CD4-positive, alpha-beta T cell treated with Interleukin-2 at 100 ng/mL for 4 hours (primary cell): ENCODE measurements around the gene MROH2A.

Experiments
- DNase-seq: peaks from one replicate; pipeline ENCODE4 v3.0.0-alpha.2; 2020; ENCODE audit warnings: low spot score

The MROH2A gene

DNA sequence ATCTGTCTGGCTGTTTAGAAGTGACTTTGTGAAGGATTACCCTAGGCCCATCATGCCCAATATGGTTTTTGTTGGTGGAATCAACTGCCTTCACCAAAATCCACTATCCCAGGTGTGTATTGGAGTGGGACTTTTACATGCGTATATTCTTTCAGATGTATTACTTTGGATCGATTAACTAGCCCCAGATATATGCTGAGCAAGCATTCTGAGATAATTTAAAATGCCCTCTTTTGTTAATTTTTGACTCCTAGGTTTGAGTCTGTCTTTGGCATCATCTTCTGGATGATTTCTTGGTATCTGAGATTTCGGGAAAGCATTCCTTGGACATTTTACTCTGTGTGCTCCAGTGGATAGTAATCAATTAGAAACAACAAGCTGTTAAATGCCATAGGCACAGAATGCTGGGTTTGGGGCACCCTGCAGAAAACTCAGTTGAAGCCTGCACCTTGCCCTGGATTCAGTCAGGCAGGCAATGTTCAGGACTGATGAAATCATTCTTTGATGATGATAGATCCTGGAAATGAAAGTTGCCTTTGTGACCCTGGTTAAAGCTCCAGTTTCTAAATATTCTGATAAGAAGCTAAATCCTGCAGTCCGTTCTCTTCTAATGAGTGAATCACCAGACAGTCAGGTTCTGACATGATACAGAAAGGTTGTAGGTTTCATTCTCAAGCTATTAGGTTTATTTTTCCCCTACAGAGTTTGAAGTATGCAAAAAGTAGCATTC lies 16.9 kb upstream of the MROH2A start:
- no peak for DNase-seq

- DNase-seq, result no peak
Observed at GRCh38 chr2:233764264-233764663, 13.9 kb upstream of the MROH2A start.

GRCh38 chr2:233764761-233765160 lies 13.4 kb upstream of the MROH2A start:
- no peak for DNase-seq

- no peak for DNase-seq
Observed at GRCh38 chr2:233766416-233766815, 11.7 kb upstream of the MROH2A start.

DNA sequence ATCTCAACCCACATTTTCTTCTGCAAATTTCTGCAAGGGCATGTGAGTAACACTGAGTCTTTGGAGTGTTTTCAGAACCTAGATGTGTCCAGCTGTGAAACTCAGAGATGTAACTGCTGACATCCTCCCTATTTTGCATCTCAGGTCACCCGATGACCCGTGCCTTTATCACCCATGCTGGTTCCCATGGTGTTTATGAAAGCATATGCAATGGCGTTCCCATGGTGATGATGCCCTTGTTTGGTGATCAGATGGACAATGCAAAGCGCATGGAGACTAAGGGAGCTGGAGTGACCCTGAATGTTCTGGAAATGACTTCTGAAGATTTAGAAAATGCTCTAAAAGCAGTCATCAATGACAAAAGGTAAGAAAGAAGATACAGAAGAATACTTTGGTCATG lies 10.1 kb upstream of the MROH2A start:
- DNase-seq, result no peak

- no peak for DNase-seq
Observed at GRCh38 chr2:233769260-233769659, 8.9 kb upstream of the MROH2A start.

DNA sequence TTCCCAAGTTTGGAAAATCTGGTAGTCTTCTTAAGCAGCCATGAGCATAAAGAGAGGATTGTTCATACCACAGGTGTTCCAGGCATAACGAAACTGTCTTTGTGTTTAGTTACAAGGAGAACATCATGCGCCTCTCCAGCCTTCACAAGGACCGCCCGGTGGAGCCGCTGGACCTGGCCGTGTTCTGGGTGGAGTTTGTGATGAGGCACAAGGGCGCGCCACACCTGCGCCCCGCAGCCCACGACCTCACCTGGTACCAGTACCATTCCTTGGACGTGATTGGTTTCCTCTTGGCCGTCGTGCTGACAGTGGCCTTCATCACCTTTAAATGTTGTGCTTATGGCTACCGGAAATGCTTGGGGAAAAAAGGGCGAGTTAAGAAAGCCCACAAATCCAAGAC lies 6.0 kb upstream of the MROH2A start:
- DNase-seq, result no peak

DNA sequence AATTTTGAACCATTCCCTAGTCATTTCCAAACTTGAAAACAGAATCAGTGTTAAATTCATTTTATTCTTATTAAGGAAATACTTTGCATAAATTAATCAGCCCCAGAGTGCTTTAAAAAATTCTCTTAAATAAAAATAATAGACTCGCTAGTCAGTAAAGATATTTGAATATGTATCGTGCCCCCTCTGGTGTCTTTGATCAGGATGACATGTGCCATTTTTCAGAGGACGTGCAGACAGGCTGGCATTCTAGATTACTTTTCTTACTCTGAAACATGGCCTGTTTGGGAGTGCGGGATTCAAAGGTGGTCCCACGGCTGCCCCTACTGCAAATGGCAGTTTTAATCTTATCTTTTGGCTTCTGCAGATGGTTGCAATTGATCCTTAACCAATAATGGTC lies 5.5 kb upstream of the MROH2A start:
- no peak for DNase-seq

GRCh38 chr2:233773854-233774253 lies 4.3 kb upstream of the MROH2A start:
- DNase-seq, result no peak

GRCh38 chr2:233775414-233775813 lies 2.7 kb upstream of the MROH2A start:
- DNase-seq, result no peak

DNA sequence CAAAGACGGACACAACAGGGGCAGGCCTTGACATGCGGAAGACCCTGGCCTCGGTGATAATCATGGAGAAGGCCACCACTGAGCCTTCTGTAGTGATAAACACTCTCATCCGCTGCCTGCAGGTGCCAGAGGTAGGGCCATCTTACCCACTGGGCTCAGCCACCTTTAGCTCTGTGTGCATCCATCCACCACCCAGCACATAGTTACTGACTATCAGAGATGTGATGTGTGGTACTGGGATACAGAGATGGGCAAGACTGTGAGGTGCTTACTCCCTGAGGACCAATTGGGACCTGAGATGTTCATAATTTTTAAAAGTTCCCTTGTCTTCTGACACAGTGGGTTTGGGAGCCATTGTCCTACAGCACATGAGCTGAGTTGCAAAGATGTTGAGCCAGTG lies 1.6 kb downstream of the MROH2A start:
- no peak for DNase-seq

GRCh38 chr2:233780771-233781170 lies 2.6 kb downstream of the MROH2A start:
- DNase-seq, result no peak

- no peak for DNase-seq
Observed at GRCh38 chr2:233789554-233789953, 11.4 kb downstream of the MROH2A start.

DNA sequence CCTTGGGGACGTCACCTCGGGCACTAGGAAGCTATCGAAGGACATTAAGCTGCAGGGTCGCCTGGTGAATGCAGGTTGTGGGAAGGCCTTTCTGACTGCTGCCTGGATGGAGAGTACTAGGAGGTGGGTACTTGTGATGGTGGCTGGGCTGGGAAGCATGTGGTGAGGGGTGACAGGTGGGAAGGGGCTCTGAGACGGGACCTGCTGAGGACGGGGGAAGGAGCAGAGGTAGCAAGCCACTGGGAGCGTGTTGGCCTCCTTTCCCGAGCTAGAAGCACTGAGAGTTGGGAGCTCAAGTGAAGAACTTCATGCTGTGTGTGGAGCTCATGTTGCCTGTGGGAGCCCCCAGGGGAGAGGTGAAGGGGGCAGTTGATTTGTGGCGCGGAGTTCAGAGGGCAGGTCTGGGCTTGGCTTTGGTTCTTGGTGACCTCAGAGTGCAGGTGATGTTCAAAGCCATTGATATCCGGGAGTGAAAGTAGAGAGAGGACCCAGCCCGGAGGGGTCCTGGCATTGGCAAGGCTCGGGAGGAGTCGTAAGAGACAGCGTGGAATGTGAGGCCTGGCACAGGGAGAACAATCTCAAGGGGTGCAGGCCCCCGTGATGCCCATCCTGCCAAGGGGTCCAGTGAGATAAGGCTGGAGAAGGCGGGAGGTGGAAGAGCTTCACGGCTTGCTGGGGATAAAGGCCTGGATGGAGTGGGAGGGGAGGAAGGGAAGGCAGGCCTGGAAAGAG lies 13.2 kb downstream of the MROH2A start:
- no peak for DNase-seq

GRCh38 chr2:233791883-233792329 lies 13.8 kb downstream of the MROH2A start:
- DNase-seq, result no peak

- DNase-seq, result no peak
Observed at GRCh38 chr2:233792720-233793119, 14.6 kb downstream of the MROH2A start.

DNA sequence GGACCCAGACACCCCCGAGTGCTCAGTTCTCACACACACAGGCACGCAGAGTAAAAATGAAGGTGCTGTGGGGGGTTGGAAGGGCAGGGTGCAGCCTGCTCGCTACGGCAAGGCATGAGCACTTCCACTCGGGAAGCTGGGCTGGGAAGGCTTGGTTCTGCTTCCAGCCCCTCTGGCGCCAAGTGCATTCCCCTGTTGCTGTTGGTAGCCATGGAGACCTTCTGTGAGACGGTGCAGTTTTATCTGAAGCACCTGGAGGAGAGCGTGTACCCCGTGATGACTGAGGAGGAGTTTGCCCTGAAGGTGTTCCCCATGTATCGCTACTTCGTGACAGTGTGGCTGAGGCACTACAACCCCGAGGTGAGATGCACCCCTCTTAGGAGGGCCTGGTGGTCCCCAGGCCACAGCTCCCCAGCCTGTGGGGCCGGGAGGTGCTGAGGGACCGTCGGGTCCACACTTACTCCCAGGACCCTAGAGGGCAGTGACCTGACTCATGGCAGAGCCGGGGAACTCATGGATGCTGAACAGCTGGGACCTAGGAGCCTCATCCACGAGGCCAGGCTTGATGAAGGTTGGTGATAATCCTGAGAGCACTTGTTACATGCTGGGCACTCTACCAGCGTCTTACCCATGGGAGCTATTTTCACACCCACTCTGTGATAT lies 15.5 kb downstream of the MROH2A start:
- DNase-seq, result no peak

- no peak for DNase-seq
Observed at GRCh38 chr2:233794128-233794658, 16.1 kb downstream of the MROH2A start.

DNA sequence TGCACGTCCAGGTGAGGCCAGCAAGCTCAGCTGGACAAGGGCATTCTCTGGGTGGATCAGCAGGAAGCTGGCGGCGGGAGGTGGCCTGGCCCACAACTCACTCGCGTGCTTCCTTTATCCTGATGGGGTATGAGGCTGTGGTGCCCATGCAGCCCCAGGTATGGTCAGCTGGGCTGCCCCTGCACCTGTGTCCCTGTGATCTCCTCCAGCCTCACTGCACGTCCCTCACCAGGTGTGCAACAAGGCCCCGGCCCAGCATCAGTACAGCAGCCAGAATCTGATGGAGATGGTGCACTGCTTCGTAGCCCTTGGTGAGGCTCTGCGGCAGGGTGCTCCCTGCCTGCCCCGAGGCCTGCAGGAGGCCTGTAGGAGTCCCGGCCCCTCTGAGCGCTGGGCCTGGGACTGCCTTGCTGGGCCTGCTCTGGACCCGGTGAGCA lies 17.6 kb downstream of the MROH2A start:
- DNase-seq, result no peak

GRCh38 chr2:233796254-233796653 lies 18.1 kb downstream of the MROH2A start:
- DNase-seq, result no peak

DNA sequence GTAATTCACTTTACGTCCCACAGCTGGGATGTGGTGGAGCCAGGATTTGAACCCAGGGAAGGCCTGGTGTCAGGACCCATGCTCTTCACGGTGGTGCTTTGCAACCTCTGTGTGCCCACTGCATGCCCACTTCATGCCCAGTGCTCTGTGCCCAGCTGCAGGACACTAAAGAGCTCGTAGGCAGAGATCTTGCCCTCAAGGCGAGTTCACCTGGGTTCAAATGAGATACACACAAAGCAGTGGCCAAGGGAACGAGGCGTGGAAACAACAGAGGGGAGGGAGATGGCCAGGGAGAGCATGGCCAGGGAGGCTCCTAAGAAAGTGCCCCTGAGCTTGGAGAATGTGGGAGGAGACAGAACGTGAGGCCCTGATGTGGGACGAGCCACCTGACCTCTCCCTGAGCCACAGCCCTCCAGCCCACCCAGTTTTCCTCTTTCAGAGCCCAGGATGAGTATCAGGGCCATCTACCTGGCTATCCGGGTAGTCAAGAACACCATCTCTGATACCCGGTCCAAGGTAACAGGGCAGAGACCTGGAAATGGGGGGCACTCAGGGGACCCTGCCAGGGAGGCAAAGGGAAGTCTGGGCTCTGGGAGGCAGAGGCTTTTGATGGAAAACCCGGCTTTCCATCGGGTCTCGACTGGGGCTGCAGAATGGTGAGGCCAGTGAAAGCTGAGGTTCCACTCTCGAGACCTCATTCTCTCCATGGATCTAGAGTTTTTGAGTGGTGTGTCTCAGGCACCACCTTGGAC lies 20.4 kb downstream of the MROH2A start:
- no peak for DNase-seq

- no peak for DNase-seq
Observed at GRCh38 chr2:233799087-233799665, 21.0 kb downstream of the MROH2A start.
